NCI-H1417 (cell line): ENCODE data around the gene LCP2.

Experiments
- DNase-seq, 3 experiments: peaks; one replicate each; lab custom pipeline; 2025; lab: John Stamatoyannopoulos, UW

LCP2 gene

GRCh38 chr5:170315154-170315553, 17.6 kb upstream of the LCP2 start:
- no peak for DNase-seq

GRCh38 chr5:170314541-170315095, 17.0 kb upstream of the LCP2 start:
- no peak for DNase-seq

DNA sequence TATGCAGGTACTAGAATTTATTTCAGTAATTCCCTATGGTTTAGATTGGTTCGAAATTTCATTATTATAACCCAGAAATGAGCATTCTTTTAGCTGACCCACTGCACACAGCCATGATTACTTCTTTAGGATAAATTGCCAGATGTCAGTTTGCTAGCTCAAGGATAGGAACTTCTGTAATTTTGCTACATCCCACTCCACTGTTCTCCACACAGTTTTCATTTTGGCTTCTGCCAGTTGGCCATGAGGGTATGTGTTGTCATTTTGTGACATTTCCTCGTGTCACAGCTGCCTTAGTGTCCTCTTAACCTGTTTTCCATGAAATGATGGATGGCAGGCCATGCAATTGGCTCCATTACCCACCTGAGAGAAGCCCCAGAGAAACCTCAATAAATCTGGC, 16.2 kb upstream of the LCP2 start:
- no peak for DNase-seq

DNA sequence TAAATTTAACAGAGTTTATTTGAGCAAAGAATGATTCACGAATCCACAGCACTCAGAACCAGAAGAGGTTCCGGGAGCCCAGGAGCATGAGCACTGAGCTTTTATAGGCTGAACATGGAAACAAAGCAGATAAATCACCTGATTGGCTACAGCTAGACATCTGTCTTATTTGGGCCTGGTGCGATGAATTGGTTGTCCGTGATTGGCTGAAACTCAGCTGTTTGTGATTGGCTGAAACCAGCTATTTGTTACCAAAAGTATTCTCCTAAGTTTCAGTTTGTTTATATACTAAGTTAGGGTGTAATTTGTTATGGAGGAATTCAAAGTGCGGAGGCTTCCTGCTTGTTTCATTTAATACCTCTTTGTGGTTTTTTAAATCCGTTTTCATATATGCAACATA, 15.8 kb upstream of the LCP2 start:
- no peak for DNase-seq

GRCh38 chr5:170312666-170313065, 15.1 kb upstream of the LCP2 start:
- no peak for DNase-seq

- no peak for DNase-seq
These were observed 14.7 kb upstream of the LCP2 start for GRCh38 chr5:170312301-170312595.

DNA sequence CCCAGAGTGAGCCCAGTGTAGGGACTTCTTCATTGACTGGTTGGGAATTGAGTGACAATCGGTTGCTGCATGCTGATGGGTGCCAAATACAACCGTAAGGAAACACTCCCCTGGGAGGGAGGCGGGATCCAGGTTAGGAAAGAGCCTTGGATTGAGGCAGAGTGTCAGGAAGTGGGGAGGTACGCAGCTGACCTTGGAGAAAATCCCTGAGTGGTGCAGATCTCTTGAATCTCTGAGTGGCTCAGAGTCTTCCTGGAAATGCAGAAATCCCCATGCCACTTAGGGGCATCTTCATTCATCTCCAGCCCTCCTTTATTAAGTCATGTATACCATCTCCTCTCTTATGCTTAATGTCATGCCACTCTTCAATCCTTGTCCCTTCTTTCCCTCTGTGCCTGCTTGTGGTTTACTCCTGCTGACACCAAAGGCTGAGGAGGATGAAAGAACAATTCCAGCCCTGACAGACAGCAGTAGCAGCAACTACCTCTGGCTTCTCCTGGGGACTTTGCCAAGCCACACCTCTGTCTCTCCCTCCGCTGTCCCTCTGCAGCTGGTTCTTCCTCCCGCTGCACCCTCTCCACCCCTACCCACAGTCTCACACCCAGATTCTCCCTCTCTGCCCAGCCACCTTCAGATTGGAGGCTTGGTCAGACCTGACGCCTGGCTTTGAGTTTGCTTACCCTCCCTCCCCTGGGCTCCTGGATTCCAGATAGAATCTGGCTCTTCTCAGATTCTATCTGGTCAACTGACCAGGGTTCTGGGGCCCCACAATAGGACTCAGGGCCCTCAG, 14.1 kb upstream of the LCP2 start:
- DNase-seq: no peak

- no peak for DNase-seq
These were observed 12.8 kb upstream of the LCP2 start for GRCh38 chr5:170310256-170310926.

- DNase-seq: no peak
These were observed 11.1 kb upstream of the LCP2 start for GRCh38 chr5:170308686-170309085.

DNA sequence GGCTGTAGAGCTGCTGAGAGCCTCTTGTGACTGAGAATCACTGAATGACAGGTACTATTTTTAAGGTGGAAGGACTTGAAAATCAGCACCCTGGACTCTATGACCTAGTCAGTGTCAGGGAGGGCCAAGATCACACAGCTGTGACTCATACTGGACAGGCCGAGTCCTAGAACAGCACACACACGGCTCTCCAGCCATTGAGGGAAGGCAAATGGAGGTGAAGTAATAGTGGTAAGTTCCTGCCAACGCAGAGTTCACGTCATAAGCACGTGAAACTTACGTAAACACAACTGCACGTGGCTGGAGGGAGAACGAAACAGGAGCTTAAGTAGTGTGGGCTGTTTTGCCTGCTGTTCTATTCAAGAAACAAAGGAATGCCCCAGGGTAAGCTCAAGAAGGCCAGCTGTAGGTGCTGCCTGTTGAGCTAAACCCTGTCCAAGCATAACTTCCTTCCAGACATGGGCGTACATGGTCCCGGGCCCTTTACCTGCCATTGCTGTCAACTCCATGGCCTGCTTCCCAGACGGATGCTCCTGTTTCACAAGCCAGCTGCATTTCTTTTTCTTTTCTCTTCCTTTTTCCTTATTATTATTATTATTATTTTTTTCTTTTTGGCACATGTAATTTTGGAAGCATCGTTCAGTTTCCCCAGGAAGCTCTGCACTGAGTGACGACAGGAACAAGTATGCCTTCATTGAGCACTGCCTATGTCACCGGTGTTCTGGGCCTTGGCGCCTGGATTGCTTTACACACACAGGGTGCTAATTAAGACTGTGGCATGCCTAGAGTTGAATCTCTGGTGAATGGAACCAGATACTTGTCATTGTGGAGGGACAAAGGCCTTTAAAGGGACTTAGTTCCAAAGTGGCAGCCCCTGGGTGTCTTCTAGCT, 10.2 kb upstream of the LCP2 start:
- no peak for DNase-seq

DNA sequence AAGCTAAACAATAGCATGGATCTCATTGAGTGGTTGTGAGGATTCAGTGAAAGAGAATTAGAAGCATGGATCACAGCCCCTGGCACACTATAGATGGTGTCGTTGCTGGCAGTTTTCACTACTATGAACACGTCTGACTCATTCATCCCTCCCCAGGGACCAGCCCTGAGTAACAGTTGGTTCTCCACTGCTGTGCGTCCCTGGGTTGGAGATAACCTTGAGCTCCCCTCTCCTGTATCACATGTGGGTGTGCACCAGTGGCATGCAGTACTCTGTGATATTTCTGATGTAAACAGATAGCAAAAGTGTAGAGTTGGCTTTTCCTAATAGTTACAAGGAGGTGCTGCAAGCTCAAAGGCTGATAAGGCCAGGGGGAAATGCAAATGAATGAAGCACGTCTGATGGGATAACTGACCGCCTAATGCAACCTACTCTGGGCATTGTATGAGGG, 8.8 kb upstream of the LCP2 start:
- DNase-seq: no peak

- no peak for DNase-seq
These were observed 8.1 kb upstream of the LCP2 start for GRCh38 chr5:170305646-170306025.

- no peak for DNase-seq
These were observed 7.6 kb upstream of the LCP2 start for GRCh38 chr5:170305016-170305645.

- no peak for DNase-seq
These were observed 6.0 kb upstream of the LCP2 start for GRCh38 chr5:170303549-170303948.

DNA sequence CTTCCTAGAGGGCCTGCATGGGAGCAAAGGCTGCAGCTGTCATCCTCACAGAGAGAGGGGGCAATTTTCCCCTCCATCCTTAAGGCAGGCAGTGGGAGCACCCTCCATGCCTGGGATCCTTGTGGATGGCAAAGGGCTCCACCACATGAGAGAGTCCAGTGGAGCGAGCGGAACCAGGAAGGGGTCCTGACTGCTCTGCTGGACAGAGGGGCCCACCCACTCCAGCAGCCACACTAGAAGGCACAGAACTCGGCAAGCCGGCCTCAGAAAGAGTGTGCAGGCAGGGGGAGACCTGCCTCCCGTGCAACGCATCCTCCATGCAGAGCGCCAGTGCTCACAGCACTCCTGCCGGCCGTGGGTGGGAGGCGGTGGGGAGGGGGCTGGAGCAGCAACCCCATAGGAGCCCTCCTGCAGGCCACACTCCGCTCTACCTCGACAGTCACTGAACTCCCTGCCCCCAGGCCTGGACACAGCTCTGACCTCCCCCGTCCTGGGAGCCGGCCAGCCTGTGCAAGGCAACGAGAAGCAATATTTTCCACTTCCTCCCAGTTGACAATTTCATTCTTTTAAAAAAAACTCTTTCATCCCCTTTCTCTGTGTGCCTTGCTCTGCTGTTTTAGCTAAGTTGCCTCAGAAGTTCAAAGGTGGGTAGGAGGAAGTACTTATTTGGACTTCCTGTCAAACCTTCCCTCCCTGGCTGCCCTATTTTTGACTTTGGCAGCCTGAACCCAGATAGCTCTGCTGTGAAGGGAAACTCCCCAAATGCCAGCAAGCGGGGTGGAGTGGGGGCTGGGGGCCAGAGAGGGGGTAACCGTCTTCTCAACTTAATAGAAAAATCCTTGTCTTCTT, 5.3 kb upstream of the LCP2 start:
- DNase-seq: no peak

- no peak for DNase-seq
These were observed 4.5 kb upstream of the LCP2 start for GRCh38 chr5:170301981-170302652.

GRCh38 chr5:170301149-170301548, 3.6 kb upstream of the LCP2 start:
- DNase-seq: no peak

DNA sequence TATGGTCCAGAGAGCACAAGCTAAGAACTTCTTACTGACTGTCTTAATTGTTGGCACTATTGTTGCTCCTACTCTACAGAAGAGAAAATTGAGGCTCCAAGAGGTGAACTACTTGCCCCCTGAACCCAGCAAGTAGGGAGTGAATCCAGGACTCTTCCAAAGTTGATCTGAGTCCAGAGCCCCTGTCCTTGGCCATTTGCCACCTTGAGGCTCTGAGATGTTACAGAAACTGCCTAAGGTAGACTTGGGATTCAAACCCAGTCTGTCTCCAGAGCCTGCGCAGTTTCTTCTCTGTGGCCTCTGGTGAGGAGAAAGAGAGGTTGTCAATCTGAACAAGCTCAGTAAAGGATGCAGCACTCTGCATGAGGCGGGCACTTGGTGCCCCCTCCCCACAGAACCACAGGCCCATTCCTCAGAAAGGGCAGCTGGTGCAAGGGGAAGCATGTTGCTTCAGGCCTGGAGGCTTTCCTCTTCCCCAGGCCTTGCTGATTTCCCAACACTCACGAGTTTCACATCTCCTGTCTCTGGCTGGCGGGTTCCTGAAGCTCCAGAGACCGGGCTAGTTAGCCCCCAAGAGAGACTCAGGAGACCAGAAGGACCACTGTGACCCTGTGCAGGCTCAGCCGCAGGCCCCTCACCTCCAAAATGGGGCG, 2.9 kb upstream of the LCP2 start:
- DNase-seq: no peak

- DNase-seq: no peak
These were observed 515 bp downstream of the LCP2 start for GRCh38 chr5:170296935-170297588.
